Endothelial cell of umbilical vein (primary cell): ENCODE measurements around the gene MED15. TPM values are rescaled to one million over a fixed set of nuclear protein-coding genes. Genes with fewer than 3 reads are reported as not detected.

Source experiments
- BruUV-seq: library from RNA; stranded (reverse); fragments of 400-500 nt; replicated peaks from 2 replicates; lab custom pipeline; 2021; lab: Mats Ljungman, UMichigan
- CTCF ChIA-PET: fragments of 300-600, 350-600 bp; sonication (Branson Sonifier 250); formaldehyde crosslinking; loops from one replicate; lab custom pipeline; 2021; ENCODE audit warnings: antibody characterized with exemption, inconsistent platforms; lab: Charles Lee
- POLR2A ChIA-PET: fragments of 300-600, 350-600 bp; sonication (Branson Sonifier 250); formaldehyde crosslinking; loops from one replicate; lab custom pipeline; 2021; ENCODE audit warnings: antibody characterized with exemption, inconsistent platforms; lab: Charles Lee
- DNase-seq: peaks from one replicate; pipeline ENCODE4 v3.0.0-alpha.2; 2011; ENCODE audit warnings: low read depth, low spot score
- FAIRE-seq: peaks from 2 replicates; lab custom pipeline; 2011; peaks lifted over from hg19 to GRCh38; lab: Jason Lieb, UNC
- H2AFZ ChIP-seq: 2 replicates; pipeline ENCODE4 v1.6.0; 2012; ENCODE audit warnings: low read depth, low read length, control low read depth, inconsistent platforms
- H3K27ac ChIP-seq: 2 replicates; pipeline ENCODE4 v1.5.1; 2011; ENCODE audit warnings: low read depth, mild to moderate bottlenecking, control low read depth, low read length, moderate library complexity; ENCODE audit not compliant: insufficient read depth
- H3K27me3 ChIP-seq, 2 experiments: 2 replicates each; pipeline versions ENCODE4 v1.6.0 to v1.6.1; 2011; ENCODE audit warnings: low read length in 2 of 2, mixed read lengths in 1 of 2; ENCODE audit not compliant: control insufficient read depth in 2 of 2, insufficient read depth in 2 of 2
- H3K36me3 ChIP-seq, 2 experiments: 2 replicates in 1 of 2; 3 replicates in 1 of 2; pipeline ENCODE4 v1.5.1; 2011; ENCODE audit warnings: low read length in 2 of 2, mild to moderate bottlenecking in 1 of 2, moderate library complexity in 1 of 2; ENCODE audit not compliant: control insufficient read depth in 2 of 2, insufficient read depth in 2 of 2; ENCODE audit errors: extremely low read depth in 1 of 2
- H3K4me1 ChIP-seq: 3 replicates; pipeline ENCODE4 v1.5.1; 2011; ENCODE audit warnings: mild to moderate bottlenecking, low read length; ENCODE audit not compliant: control insufficient read depth, insufficient read depth; ENCODE audit errors: extremely low read depth
- H3K4me2 ChIP-seq: 2 replicates; pipeline ENCODE4 v1.6.1; 2011; ENCODE audit warnings: low read length, control low read depth, mixed read lengths; ENCODE audit not compliant: insufficient read depth
- H3K4me3 ChIP-seq, 3 experiments: fragments of 200-600 bp in 1 of 3; sonication (generic), shearing (Covaris generic) in 1 of 3; replicated peaks in 1 of 3; 2 replicates each; pipeline ENCODE4 v1.5.1; 2011 to 2016; ENCODE audit warnings: control low read depth in 3 of 3, low read length in 3 of 3, mild to moderate bottlenecking in 2 of 3, inconsistent platforms in 1 of 3, low read depth in 1 of 3, moderate library complexity in 1 of 3; ENCODE audit not compliant: insufficient read depth in 1 of 3
- H3K79me2 ChIP-seq: 2 replicates; pipeline ENCODE4 v1.6.0; 2012; ENCODE audit warnings: low read length, inconsistent platforms; ENCODE audit not compliant: control insufficient read depth, insufficient read depth
- H3K9ac ChIP-seq: replicated peaks from 2 replicates; pipeline ENCODE3; 2011; ENCODE audit warnings: low read length, control low read depth; ENCODE audit not compliant: insufficient read depth; ENCODE audit errors: extremely low read depth
- H3K9me1 ChIP-seq: replicated peaks from 3 replicates; pipeline ENCODE4 v1.6.0; 2011; ENCODE audit warnings: mild to moderate bottlenecking, low read length; ENCODE audit not compliant: control insufficient read depth, insufficient read depth; ENCODE audit errors: extremely low read depth
- H3K9me3 ChIP-seq: replicated peaks from 2 replicates; pipeline ENCODE4 v1.5.1; 2012; ENCODE audit warnings: low read length, inconsistent platforms; ENCODE audit not compliant: control insufficient read depth, insufficient read depth
- H4K20me1 ChIP-seq: replicated peaks from 2 replicates; pipeline ENCODE3; 2011; ENCODE audit warnings: mild to moderate bottlenecking, low read length; ENCODE audit not compliant: control insufficient read depth, insufficient read depth; ENCODE audit errors: extremely low read depth
- EZH2 ChIP-seq: IDR thresholded peaks from 2 replicates; pipeline ENCODE4 v1.6.1; 2012; ENCODE audit warnings: borderline replicate concordance, low read depth, mild to moderate bottlenecking, moderate library complexity, low read length, inconsistent platforms; ENCODE audit not compliant: severe bottlenecking
- FOS ChIP-seq: IDR thresholded peaks from 2 replicates; pipeline ENCODE4 v1.6.1; 2011; ENCODE audit warnings: mild to moderate bottlenecking, low read length, moderate library complexity, borderline replicate concordance; ENCODE audit not compliant: insufficient read depth
- GATA2 ChIP-seq: IDR thresholded peaks from 2 replicates; pipeline ENCODE4 v1.7.0; 2011; ENCODE audit warnings: low read depth, mild to moderate bottlenecking, moderate library complexity, mixed read lengths, low read length; ENCODE audit not compliant: insufficient read length, insufficient read depth
- JUN ChIP-seq: IDR thresholded peaks from 2 replicates; pipeline ENCODE4 v1.6.1; 2011; ENCODE audit warnings: borderline replicate concordance, low read depth; ENCODE audit not compliant: insufficient read length, insufficient read depth
- MYC ChIP-seq: IDR thresholded peaks from one replicate; pipeline ENCODE4 v1.6.1; 2011; ENCODE audit warnings: mild to moderate bottlenecking, low read depth, low read length
- POLR2A ChIP-seq: IDR thresholded peaks from 2 replicates; pipeline ENCODE4 v1.6.1; 2012; ENCODE audit warnings: low read depth, mild to moderate bottlenecking, control low read depth, low read length
- POLR2AphosphoS5 ChIP-seq: IDR thresholded peaks from 2 replicates; pipeline ENCODE4 v1.6.1; 2012; ENCODE audit warnings: low read depth, mild to moderate bottlenecking, control low read depth, low read length, moderate library complexity; ENCODE audit not compliant: insufficient read depth
- dilution Hi-C: fragments of 300-500 bp; cut with MboI; formaldehyde crosslinking; loops from one replicate; pipeline ENCODE4 v1.15.0; 2019; ENCODE audit warnings: low sequenced_read_pairs; ENCODE audit not compliant: extremely low pct_ligation_motif_present
- intact Hi-C: fragments of 100-400 bp; cut with micrococcal nuclease; formaldehyde crosslinking; loops from one replicate; pipeline ENCODE4 v1.10.0; 2022
- polyA plus RNA-seq, 4 experiments: library from polyadenylated mRNA; depleted of rRNA in 3 of 4; stranded (reverse) in 3 of 4; unstranded in 1 of 4; fragments of >200 nt; gene quantifications; 2 replicates each; pipeline versions ENCODE4 v1.2.1 to v1.2.3, GENCODE V29; 2011 to 2012; ENCODE audit warnings: missing spikeins in 1 of 4
- total RNA-seq: library from RNA; stranded (reverse); gene quantifications from 2 replicates; pipeline ENCODE4 v1.2.3, GENCODE V29; 2021
- TF ChIP-seq, protein P1 (sequence below), 2 donors: IDR thresholded peaks; 1 replicate in 1 of 2; 2 replicates in 1 of 2; pipeline ENCODE4 v1.5.1; 2011; ENCODE audit warnings: low read length in 2 of 2, mild to moderate bottlenecking in 2 of 2, moderate library complexity in 2 of 2, control low read depth in 1 of 2, inconsistent platforms in 1 of 2, low read depth in 1 of 2; ENCODE audit not compliant: insufficient read depth in 1 of 2; ENCODE audit errors: extremely low read depth in 1 of 2
- TF ChIP-seq, protein P2 (sequence below): IDR thresholded peaks from 2 replicates; pipeline ENCODE4 v1.6.1; 2011; ENCODE audit not compliant: insufficient read depth, insufficient read length

The MED15 gene
- total and polyA plus RNA-seq, 2 donors (not counting 3 experiments of a cell fraction or from before 2014, with no cell fraction given), result 68.1 to 138 TPM

DNA sequence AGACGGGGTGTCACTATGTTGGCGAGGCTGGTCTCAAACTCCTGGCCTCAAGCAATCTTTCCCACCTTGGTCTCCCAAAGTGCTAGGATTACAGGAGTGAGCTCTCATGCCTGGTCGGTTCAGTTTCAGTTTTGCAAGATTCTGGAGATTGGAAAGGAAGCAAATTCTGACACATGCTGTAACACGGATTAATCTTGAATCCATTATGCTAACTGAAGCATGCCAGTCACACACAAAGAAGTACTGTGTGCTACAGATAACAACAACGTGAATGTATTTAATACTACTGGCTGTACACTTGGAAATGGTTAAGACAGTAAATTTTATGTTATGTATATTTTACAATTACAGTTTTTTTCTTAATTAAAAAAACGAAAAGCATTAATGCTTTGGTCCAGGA, 107.6 kb downstream of the MED15 start:
- FAIRE-seq, result peak; percentile 24
- no peak overlapping the region for H3K4me3 ChIP-seq
- POLR2A ChIA-PET, result no interaction called here

DNA sequence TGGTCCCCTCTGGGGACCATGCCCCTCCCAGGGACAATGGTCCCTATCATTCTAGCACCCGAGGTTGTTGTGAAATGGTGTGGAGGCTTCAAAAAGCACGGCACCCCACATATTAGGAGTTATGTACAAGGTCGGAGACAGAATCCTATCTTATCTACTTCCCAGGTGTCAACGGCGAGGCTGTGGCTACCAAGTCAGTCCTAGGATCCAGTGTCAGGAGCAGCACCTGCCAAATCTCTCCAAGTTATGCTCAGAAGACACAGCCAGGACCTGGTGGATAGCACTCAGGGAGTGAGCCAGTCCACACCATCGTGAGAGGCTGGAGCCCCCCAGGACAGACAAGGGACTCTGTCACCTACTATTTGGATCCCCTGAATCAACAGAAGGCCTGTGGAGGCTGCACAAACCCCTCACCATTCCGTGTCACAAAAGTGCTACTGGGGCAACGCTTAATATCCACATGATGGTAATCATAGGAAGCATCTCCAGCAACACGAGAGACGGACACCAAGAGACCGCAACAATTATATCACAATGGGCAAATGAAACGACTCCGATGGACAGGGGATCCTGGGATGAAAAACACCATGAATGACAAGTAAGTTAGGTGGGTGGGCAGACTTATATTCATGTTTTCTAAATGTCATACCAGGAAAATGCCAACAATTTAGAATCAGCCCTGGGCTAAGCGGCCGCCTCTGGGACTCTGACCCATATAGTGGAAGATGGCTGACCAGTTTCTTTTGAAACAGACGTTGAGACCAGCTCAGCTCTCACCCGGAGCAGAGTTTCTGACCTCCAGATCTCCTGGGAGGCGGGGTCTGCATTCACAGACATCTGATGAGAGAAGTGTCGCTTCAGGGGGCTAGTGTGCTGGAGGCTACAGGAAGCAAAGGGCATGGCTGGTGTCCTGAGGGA, 108.4 kb downstream of the MED15 start:
- no peaks in the 10 kb centered on the region for H3K36me3 ChIP-seq
- TF ChIP-seq, protein P1, sequence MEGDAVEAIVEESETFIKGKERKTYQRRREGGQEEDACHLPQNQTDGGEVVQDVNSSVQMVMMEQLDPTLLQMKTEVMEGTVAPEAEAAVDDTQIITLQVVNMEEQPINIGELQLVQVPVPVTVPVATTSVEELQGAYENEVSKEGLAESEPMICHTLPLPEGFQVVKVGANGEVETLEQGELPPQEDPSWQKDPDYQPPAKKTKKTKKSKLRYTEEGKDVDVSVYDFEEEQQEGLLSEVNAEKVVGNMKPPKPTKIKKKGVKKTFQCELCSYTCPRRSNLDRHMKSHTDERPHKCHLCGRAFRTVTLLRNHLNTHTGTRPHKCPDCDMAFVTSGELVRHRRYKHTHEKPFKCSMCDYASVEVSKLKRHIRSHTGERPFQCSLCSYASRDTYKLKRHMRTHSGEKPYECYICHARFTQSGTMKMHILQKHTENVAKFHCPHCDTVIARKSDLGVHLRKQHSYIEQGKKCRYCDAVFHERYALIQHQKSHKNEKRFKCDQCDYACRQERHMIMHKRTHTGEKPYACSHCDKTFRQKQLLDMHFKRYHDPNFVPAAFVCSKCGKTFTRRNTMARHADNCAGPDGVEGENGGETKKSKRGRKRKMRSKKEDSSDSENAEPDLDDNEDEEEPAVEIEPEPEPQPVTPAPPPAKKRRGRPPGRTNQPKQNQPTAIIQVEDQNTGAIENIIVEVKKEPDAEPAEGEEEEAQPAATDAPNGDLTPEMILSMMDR (IDR thresholded peaks at IDR 0.05; ENCODE audit: extremely low read depth in 1 of 2, insufficient read depth in 1 of 2, low read depth in 1 of 2, low read length in 2 of 2), result no peak
- TF ChIP-seq GATA2, result no peak
- no peak for TF ChIP-seq EZH2
- no peak for TF ChIP-seq MYC
- no peak for TF ChIP-seq POLR2AphosphoS5
- no peak for TF ChIP-seq FOS
- TF ChIP-seq POLR2A, result no peak
- TF ChIP-seq, protein P2, sequence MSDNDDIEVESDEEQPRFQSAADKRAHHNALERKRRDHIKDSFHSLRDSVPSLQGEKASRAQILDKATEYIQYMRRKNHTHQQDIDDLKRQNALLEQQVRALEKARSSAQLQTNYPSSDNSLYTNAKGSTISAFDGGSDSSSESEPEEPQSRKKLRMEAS, result no peak
- no peak for TF ChIP-seq JUN
- no peak overlapping the region for H2AFZ ChIP-seq
- no peak for FAIRE-seq
- no peaks in the 10 kb centered on the region for H3K79me2 ChIP-seq
- no peak overlapping the region for H3K4me3 ChIP-seq
- no peak for DNase-seq
- H3K9me3 ChIP-seq, result no peaks in the 10 kb centered on the region
- no peak overlapping the region for H3K9ac ChIP-seq
- dilution Hi-C loops (no loop called here), intact Hi-C loops (no loop called here)
- H3K4me1 ChIP-seq, result no peaks in the 10 kb centered on the region
- BruUV-seq, result no TSS peak
- H3K27ac ChIP-seq, result no peak overlapping the region
- H3K27me3 ChIP-seq, result peaks cover 2 to 3% of the 10 kb centered on the region in 2 experiments
- H4K20me1 ChIP-seq, result no peaks in the 10 kb centered on the region
- no peaks in the 10 kb centered on the region for H3K9me1 ChIP-seq
- H3K4me2 ChIP-seq, result no peak overlapping the region
- ChIA-PET CTCF (interaction anchor here (1.2 kb wide), 1 partner anchor 12 kb away, joined by 3 read pairs; no protein-coding TSS in a partner anchor), POLR2A (no interaction called here)

More for the DNA sequence above, 107.6 kb downstream of the MED15 start:
- intact Hi-C loops, result no loop called here
- Histone ChIP-seq H3K79me2 (no peaks in the 10 kb centered on the region), H3K9ac (no peak overlapping the region), H4K20me1 (no peaks in the 10 kb centered on the region), H3K9me3 (no peaks in the 10 kb centered on the region), H3K27ac (no peak overlapping the region), H3K4me2 (no peak overlapping the region), H3K36me3 (no peaks in the 10 kb centered on the region), H3K27me3 (peaks cover 2 to 3% of the 10 kb centered on the region in 2 experiments), H2AFZ (no peak overlapping the region), H3K9me1 (no peaks in the 10 kb centered on the region), H3K4me1 (no peaks in the 10 kb centered on the region)
- DNase-seq, result no peak
- no peak for TF ChIP-seq GATA2
- TF ChIP-seq EZH2, result no peak
- no TSS peak for BruUV-seq
- dilution Hi-C loops, result no loop called here
- CTCF ChIA-PET, result interaction anchor here (1.2 kb wide), 1 partner anchor 11 kb away, joined by 3 read pairs; no protein-coding TSS in a partner anchor
